HG02759 (cell line): ENCODE data around the gene HDAC9.

ENCODE experiments used
- ATAC-seq: cut with Tn5 transposase; IDR thresholded peaks from one replicate; pipeline ENCODE4 v1.9.1; 2021; ENCODE audit warnings: mild to moderate bottlenecking, moderate library complexity; ENCODE audit not compliant: unreplicated experiment

Gene HDAC9

GRCh38 chr7:18495412-18496340 is at the start of gene HDAC9:
HDAC9 (plus strand) TSS chr7:18495749; CDS start chr7:18496303, 554 bp downstream.
- ATAC-seq, result peak; percentile 90

- ATAC-seq, result no peak
Observed at GRCh38 chr7:18445916-18446520, 49.5 kb upstream of the HDAC9 start.

- ATAC-seq, result no peak
Observed at GRCh38 chr7:18450019-18450418, 45.5 kb upstream of the HDAC9 start.

- no peak for ATAC-seq
Observed at GRCh38 chr7:18455606-18456005, 39.9 kb upstream of the HDAC9 start.

- no peak for ATAC-seq
Observed at GRCh38 chr7:18457832-18458231, 37.7 kb upstream of the HDAC9 start.

GRCh38 chr7:18458830-18459229 is 36.7 kb upstream of the HDAC9 start:
- no peak for ATAC-seq

GRCh38 chr7:18459484-18460245 is 35.9 kb upstream of the HDAC9 start:
- ATAC-seq, result no peak

- no peak for ATAC-seq
Observed at GRCh38 chr7:18461785-18462467, 33.6 kb upstream of the HDAC9 start.

- no peak for ATAC-seq
Observed at GRCh38 chr7:18464830-18465229, 30.7 kb upstream of the HDAC9 start.

- ATAC-seq, result no peak
Observed at GRCh38 chr7:18467011-18467410, 28.5 kb upstream of the HDAC9 start.

- ATAC-seq, result no peak
Observed at GRCh38 chr7:18468795-18469194, 26.8 kb upstream of the HDAC9 start.

GRCh38 chr7:18469316-18469715 is 26.2 kb upstream of the HDAC9 start:
- ATAC-seq, result peak; percentile 42

GRCh38 chr7:18471476-18472160 is 23.9 kb upstream of the HDAC9 start:
- ATAC-seq, result no peak

GRCh38 chr7:18472161-18472483 is 23.4 kb upstream of the HDAC9 start:
- no peak for ATAC-seq

- no peak for ATAC-seq
Observed at GRCh38 chr7:18473119-18473518, 22.4 kb upstream of the HDAC9 start.

GRCh38 chr7:18474944-18475343 is 20.6 kb upstream of the HDAC9 start:
- no peak for ATAC-seq

- ATAC-seq, result no peak
Observed at GRCh38 chr7:18475488-18475887, 20.1 kb upstream of the HDAC9 start.

- ATAC-seq, result no peak
Observed at GRCh38 chr7:18481776-18482175, 13.8 kb upstream of the HDAC9 start.

- no peak for ATAC-seq
Observed at GRCh38 chr7:18488049-18488448, 7.5 kb upstream of the HDAC9 start.

GRCh38 chr7:18489624-18490023 is 5.9 kb upstream of the HDAC9 start:
- ATAC-seq, result no peak

- ATAC-seq, result no peak
Observed at GRCh38 chr7:18491871-18492270, 3.7 kb upstream of the HDAC9 start.
